GM12892 (cell line): ENCODE measurements around the gene TRMT2B. TPM values are rescaled to one million over a fixed set of nuclear protein-coding genes. Genes with fewer than 3 reads are reported as not detected.
A peak's percentile ranks its signal among the peaks of the same experiment; 100 is the strongest.

Experiments used
- DNase-seq: peaks from one replicate; pipeline ENCODE4 v3.0.0; 2011; ENCODE audit not compliant: insufficient read length
- FAIRE-seq: peaks from 2 replicates; lab custom pipeline; 2011; peaks lifted over from hg19 to GRCh38; lab: Jason Lieb, UNC
- POLR2A ChIP-seq: IDR thresholded peaks from 2 replicates; pipeline ENCODE4 v1.6.1; 2011; ENCODE audit warnings: low read depth, low read length, control low read depth
- POLR2AphosphoS5 ChIP-seq: IDR thresholded peaks from 2 replicates; pipeline ENCODE4 v1.6.1; 2011; ENCODE audit warnings: low read depth, low read length, control low read depth
- TAF1 ChIP-seq: IDR thresholded peaks from 2 replicates; pipeline ENCODE4 v1.6.1; 2011; ENCODE audit warnings: low read depth, mild to moderate bottlenecking, control low read depth, low read length, borderline replicate concordance
- polyA plus RNA-seq: library from polyadenylated mRNA; unstranded; fragments of >200 nt; gene quantifications from one replicate; pipeline ENCODE4 v1.2.1, GENCODE V29; 2012; ENCODE audit warnings: missing spikeins, inconsistent platforms; ENCODE audit not compliant: missing spikeins

The TRMT2B gene
- 8.6 TPM for polyA plus RNA-seq

GRCh38 chrX:101051549-101052302, at the start of gene TRMT2B:
Gene TRMT2B, minus strand, starts transcription at chrX:101052111. Its CDS starts 9,822 bp downstream, at chrX:101042289.
- TF ChIP-seq POLR2AphosphoS5 (peak; percentile 82; the same call in 1 of the 2 replicates), TAF1 (peak; percentile 15; the same call in 1 of the 2 replicates), POLR2A (peak; percentile 76)
- peak; percentile 50 for DNase-seq
- FAIRE-seq, result peak; percentile 83

GRCh38 chrX:101097546-101098453, 45.9 kb upstream of the TRMT2B start, which contains the start of gene CENPI:
Gene CENPI, plus strand, starts transcription at chrX:101098204. Its CDS starts 2,867 bp downstream, at chrX:101101071.
- DNase-seq (peak; percentile 79), FAIRE-seq (peak; percentile 91)
- TF ChIP-seq POLR2AphosphoS5, result no peak
- peak; percentile 60; the same call in 1 of the 2 replicates for TF ChIP-seq TAF1
- peak; percentile 52 for TF ChIP-seq POLR2A

DNA sequence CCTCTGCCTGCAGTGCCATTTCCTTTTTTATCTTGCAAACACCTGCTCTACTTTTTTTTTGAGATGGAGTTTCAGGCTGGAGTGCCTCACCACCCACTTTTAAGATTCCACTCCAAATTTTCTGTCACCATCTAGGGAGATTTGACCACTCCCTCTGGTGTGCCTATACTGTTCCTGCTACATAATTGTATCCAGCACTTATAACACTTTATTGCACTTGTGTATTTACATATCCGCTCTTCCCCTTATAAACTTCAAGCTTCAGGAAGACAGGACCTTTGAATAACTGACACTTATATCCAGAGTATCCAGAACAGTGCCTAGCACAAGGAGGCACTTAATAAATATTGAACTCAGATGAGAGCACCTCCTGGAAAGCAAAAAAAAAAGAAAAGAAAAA, 39.9 kb upstream of the TRMT2B start:
- TF ChIP-seq POLR2A (no peak), POLR2AphosphoS5 (no peak), TAF1 (no peak)
- DNase-seq (no peak), FAIRE-seq (no peak)

DNA sequence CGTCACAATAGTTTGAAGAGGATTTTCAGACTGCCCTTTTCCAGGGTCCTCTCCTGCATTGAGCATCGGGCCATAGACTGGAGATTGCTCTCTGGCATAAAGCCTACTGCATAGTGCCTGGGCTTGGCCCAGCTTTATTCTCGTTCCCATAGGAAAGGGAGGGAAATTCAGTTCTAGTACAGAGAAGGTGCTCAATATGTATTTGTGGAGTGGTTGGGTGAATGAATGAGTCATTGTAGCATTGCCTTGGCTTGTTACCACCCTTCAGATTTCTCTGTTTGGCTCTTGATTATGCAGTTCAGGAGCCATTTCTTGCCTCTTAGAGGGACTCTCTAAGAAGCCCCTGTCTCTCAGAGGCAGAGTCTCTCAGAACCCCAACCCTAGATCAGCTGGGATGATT, 29.3 kb upstream of the TRMT2B start:
- no peak for TF ChIP-seq POLR2A
- no peak for TF ChIP-seq TAF1
- no peak for TF ChIP-seq POLR2AphosphoS5
- no peak for FAIRE-seq
- DNase-seq, result no peak

DNA sequence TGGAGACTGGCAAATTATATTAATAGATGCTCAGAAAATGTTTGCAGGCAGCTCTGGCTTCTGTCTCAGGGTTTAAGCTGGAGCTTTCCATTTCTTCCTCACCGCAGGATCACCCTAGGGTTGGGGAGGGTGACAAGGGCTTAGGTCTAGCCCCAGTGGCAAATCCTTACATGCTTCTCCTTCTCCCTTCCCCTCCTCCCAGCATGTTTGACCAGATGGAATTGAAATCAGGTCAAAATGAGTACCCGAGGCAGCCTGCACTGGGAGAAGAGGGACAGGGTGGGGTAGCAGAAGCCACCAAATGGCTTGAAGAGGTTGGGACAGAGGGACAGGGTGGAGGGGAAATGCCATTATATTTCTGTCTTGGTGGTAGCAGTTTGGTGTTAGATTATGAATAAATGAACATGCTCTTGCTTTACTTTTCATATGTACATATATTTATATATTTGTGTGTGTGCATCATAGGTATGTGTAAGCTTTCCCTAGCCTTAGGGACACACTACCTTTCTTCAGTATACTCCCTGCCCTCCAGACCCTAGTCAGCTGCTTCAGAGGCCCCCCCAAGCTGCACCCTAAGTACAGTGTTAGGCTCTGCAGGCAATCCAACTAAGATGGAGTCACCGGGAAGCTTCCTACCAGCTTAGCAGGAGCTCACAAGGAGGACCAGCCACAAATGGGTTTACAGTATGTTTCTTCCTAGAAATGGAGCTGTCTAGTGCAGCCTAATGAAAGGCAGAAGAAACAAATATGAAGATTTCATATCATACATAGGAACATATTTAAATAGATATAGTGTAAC, 28.6 kb upstream of the TRMT2B start:
- FAIRE-seq (no peak), DNase-seq (no peak)
- no peak for TF ChIP-seq TAF1
- TF ChIP-seq POLR2A, result no peak
- no peak for TF ChIP-seq POLR2AphosphoS5

DNA sequence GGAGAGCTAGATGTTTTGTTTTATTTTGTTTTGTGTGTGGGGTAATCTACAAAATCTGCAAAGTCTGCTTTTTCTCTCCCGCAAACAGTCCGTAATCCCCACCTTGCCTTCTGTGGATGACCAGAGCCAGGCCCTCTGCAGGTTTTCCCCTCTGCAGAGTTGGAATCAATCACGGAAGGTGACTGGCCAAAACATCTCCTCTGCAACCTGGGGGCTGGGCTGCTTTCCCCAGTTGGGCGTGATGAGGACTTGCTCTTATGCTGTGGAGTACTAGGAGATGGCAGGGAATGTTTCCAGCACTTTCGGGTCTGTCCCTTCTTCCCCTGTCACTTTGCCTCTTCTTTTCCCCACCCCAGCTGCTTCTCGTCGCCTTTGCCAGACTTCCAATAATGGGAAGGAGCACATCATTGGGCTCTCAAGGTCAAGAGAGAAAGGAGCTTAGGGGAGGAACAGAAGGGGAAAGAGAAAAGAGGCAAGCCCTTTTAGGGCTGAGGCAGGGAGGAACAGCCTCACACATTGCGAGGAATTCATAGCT, 27.9 kb upstream of the TRMT2B start:
- TF ChIP-seq POLR2A (no peak), TAF1 (no peak), POLR2AphosphoS5 (no peak)
- DNase-seq (no peak), FAIRE-seq (no peak)

DNA sequence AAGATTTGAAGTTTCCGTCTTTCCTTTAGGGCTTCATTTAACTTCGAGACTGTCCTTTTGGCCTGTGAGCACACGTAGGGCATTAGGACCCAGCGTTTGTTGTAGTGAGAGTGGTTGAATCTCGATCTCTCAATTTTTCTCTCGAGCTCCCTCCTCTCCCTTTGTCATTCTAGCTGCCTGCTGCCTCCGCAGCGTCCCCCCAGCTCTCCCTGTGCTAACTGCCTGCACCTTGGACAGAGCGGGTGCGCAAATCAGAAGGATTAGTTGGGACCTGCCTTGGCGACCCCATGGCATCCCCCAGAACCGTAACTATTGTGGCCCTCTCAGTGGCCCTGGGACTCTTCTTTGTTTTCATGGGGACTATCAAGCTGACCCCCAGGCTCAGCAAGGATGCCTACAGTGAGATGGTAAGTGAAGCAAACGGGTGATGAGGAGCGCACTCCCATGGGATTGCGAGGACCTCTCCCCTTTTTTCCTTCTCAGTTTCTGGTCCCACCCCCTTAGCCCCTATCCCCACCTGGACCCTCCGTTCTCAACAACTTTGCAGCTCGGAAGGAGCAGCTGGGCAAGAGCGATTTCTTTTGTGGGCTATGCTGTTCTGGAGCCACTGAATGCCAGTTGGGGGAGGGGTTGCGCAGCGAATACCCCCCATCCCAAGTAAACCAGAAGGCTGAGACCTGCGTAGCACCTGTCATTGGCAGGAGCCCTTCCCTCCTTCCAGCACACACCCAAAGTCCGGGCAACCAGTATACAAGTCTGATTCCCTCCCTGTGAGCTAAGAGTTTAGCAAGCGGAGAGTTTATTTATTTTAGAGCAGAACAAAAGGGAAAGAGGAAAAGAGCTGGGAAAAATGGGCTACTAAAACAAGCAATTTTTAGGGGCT, 27.0 kb upstream of the TRMT2B start, which contains the start of gene TMEM35A:
Gene TMEM35A, plus strand, starts transcription at position 164 of the 883 bp plus-strand sequence. Its CDS starts 124 bp downstream, at position 288.
- FAIRE-seq (no peak), DNase-seq (no peak)

GRCh38 chrX:101071582-101071981, 19.7 kb upstream of the TRMT2B start:
- no peak for TF ChIP-seq TAF1
- DNase-seq, result no peak
- FAIRE-seq, result no peak

More for the DNA sequence above, 27.0 kb upstream of the TRMT2B start, which contains the start of gene TMEM35A:
- no peak for TF ChIP-seq POLR2A

GRCh38 chrX:101062176-101062575, 10.3 kb upstream of the TRMT2B start:
- DNase-seq, result no peak
- no peak for FAIRE-seq
- no peak for TF ChIP-seq TAF1
- TF ChIP-seq POLR2AphosphoS5, result no peak
- no peak for TF ChIP-seq POLR2A
